DOHH2 (cell line): ENCODE data around the gene ZNF503.

Experiments
- CTCF ChIP-seq: fragments of 200-600 bp; sonication (generic); IDR thresholded peaks from one replicate; pipeline ENCODE4 v1.5.1; 2014; ENCODE audit warnings: antibody characterized with exemption, mild to moderate bottlenecking, low read depth, low read length; ENCODE audit not compliant: poor library complexity, severe bottlenecking
- EZH2phosphoT487 ChIP-seq: fragments of 200-600 bp; sonication (generic); IDR thresholded peaks from 2 replicates; pipeline ENCODE4 v1.6.1; 2017; ENCODE audit warnings: borderline replicate concordance, mild to moderate bottlenecking, antibody characterized with exemption, low read length, moderate library complexity, mixed read lengths

DNA sequence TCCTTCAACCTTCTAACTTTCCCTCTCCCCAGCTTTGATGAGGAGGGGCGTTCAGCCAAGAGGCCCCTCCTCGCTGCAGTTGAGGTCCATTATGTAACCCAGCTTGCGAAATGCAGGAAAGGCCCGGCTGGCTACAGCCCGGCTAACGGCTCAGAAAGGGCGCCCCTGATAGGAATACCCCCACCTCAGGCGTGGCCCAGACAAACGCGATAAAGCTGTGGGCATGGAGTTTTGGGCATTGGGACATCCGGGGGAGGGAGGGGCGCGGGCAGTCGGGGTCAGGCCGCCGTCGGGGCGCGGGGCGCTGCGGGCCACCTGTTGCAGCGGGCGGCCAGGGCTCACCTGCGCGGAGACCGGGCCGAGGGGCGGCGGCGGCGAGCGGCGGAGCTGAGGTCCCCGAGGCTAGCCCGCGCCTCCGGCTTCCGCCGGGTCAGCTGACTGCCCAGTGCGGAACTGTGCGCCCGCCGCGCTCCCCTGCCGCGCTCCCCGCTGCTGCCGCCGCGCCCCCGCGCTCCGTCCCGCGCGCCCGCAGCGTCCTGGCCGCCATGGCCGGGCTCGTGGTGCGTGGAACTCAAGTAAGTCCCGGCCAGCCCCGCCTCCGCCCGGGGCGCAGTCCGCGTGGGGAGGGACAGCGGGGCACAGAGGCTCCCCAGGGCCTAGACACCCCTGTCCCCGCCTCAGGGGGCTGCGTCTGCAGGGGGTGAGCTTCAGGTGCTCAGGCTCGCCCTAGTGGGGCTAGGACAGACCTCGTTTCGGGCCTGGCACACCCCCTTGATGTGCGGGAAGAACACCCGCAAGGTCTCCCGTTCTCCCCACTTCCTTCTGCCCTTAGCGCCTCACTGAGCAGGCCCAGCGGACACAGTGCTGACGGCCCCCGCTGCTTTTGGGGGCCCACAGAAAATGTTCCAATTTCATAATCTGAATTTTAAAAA is 29.9 kb upstream of the ZNF503 start, which contains the start of gene LRMDA:
- TF ChIP-seq CTCF (no peak), EZH2phosphoT487 (no peak)
